ENCODE results near the gene TICAM2. TPM values are rescaled to one million over a fixed set of nuclear protein-coding genes. Genes with fewer than 3 reads are reported as not detected.

The TICAM2 gene
- total and polyA plus RNA-seq, 9 of the 15 experiments (the other 6 are each of a cell fraction or from before 2014, with no cell fraction given), result 0.15 to 1.8 (median 0.98) TPM

DNA sequence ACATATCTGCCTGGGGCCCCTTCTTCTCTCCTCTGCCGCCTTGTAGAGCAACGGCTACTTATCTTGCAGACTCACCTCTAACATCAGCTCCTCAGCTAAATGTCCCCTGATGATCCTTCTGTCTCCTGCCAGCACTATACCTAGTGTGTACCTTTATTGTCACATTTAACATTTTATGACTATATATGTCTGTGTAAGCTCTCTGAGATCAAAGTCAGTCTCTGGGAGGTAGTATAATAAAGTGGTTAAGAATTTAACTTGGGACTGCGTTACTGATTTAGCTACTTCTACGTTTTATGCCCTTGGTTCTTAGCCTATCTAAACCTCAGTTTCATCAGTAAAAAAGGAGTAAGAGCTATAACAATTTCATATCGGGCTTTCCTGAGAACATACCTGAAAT, 21.4 kb upstream of the TICAM2 start:
- POLR2A ChIA-PET, result interaction anchor here (0.7 to 2.1 kb wide), 6 partner anchors 10 to 52 kb away, joined by 3 to 12 read pairs (median 4); no protein-coding TSS in a partner anchor
- ATAC-seq, result peak; percentile 32
- peak overlapping the region; percentile 96 for H3K4me2 ChIP-seq (ENCODE audit: insufficient read depth, low read length)
- no peaks in the 10 kb centered on the region for H3K27me3 ChIP-seq (ENCODE audit: control insufficient read depth in 2 of 2, insufficient read depth in 2 of 2, low read length in 2 of 2)
- peaks cover 8% of the 10 kb centered on the region for H3K9me1 ChIP-seq (ENCODE audit: control insufficient read depth, insufficient read depth, low read length)
- peak overlapping the region; percentile 95 for H3K4me3 ChIP-seq
- in situ Hi-C loops (cut with MboI) (no loop called here), intact Hi-C loops (cut with micrococcal nuclease) (no loop called here)
- H3K4me1 ChIP-seq (replicated peaks in 1 of 2; ENCODE audit: control insufficient read depth in 2 of 2, insufficient read depth in 2 of 2, low read length in 2 of 2), result peaks cover 9 to 19% of the 10 kb centered on the region in 2 experiments; a peak in 4 of 5 replicates
- peak overlapping the region; percentile 8 to 97; a peak in 3 of 4 replicates for H3K9ac ChIP-seq (ENCODE audit: insufficient read depth in 1 of 2, low read depth in 2 of 2, low read length in 2 of 2)
- H3K27ac ChIP-seq (ENCODE audit: extremely low read depth, low read depth, low read length), result peak overlapping the region; percentile 96
- FAIRE-seq, result no peak
- H3K79me2 ChIP-seq (ENCODE audit: control insufficient read depth, insufficient read depth, low read length), result peaks cover 68% of the 10 kb centered on the region
- peak in 2 of 4 experiments; percentile 24 to 57 for DNase-seq (ENCODE audit: extremely low read depth in 1 of 4, low spot score in 3 of 4)
- H4K20me1 ChIP-seq (replicated peaks; ENCODE audit: control insufficient read depth, insufficient read depth, low read length), result peaks cover 16% of the 10 kb centered on the region
- BruUV-seq (replicated peaks), result no TSS peak
- 5% methylated on average over 5 of the region's 5 CpGs for WGBS (ENCODE audit: insufficient coverage, low coverage, missing lambda C conversion rate)
- CTCF ChIA-PET (ENCODE audit: low intra/inter-chr PET ratio), result no interaction called here
- H2AFZ ChIP-seq (ENCODE audit: low read depth, low read length), result no peak overlapping the region
- no peaks in the 10 kb centered on the region for H3K9me3 ChIP-seq (replicated peaks; ENCODE audit: control insufficient read depth, insufficient read depth, low read depth, low read length)
- TF ChIP-seq EWSR1 (IDR thresholded peaks at IDR 0.05; ENCODE audit: borderline replicate concordance, low read depth, partially characterized antibody) (no peak), SRSF3 (IDR thresholded peaks at IDR 0.05; ENCODE audit: insufficient read depth, low read length) (no peak), NFRKB (IDR thresholded peaks at IDR 0.05; ENCODE audit: low read depth) (no peak)
- TF ChIP-seq, protein P1, sequence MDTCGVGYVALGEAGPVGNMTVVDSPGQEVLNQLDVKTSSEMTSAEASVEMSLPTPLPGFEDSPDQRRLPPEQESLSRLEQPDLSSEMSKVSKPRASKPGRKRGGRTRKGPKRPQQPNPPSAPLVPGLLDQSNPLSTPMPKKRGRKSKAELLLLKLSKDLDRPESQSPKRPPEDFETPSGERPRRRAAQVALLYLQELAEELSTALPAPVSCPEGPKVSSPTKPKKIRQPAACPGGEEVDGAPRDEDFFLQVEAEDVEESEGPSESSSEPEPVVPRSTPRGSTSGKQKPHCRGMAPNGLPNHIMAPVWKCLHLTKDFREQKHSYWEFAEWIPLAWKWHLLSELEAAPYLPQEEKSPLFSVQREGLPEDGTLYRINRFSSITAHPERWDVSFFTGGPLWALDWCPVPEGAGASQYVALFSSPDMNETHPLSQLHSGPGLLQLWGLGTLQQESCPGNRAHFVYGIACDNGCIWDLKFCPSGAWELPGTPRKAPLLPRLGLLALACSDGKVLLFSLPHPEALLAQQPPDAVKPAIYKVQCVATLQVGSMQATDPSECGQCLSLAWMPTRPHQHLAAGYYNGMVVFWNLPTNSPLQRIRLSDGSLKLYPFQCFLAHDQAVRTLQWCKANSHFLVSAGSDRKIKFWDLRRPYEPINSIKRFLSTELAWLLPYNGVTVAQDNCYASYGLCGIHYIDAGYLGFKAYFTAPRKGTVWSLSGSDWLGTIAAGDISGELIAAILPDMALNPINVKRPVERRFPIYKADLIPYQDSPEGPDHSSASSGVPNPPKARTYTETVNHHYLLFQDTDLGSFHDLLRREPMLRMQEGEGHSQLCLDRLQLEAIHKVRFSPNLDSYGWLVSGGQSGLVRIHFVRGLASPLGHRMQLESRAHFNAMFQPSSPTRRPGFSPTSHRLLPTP (IDR thresholded peaks at IDR 0.05; ENCODE audit: borderline replicate concordance, extremely low read depth, insufficient read length), result no peak
- TF ChIP-seq, protein P2, sequence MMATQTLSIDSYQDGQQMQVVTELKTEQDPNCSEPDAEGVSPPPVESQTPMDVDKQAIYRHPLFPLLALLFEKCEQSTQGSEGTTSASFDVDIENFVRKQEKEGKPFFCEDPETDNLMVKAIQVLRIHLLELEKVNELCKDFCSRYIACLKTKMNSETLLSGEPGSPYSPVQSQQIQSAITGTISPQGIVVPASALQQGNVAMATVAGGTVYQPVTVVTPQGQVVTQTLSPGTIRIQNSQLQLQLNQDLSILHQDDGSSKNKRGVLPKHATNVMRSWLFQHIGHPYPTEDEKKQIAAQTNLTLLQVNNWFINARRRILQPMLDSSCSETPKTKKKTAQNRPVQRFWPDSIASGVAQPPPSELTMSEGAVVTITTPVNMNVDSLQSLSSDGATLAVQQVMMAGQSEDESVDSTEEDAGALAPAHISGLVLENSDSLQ (IDR thresholded peaks at IDR 0.05), result no peak
- TF ChIP-seq, protein P3, sequence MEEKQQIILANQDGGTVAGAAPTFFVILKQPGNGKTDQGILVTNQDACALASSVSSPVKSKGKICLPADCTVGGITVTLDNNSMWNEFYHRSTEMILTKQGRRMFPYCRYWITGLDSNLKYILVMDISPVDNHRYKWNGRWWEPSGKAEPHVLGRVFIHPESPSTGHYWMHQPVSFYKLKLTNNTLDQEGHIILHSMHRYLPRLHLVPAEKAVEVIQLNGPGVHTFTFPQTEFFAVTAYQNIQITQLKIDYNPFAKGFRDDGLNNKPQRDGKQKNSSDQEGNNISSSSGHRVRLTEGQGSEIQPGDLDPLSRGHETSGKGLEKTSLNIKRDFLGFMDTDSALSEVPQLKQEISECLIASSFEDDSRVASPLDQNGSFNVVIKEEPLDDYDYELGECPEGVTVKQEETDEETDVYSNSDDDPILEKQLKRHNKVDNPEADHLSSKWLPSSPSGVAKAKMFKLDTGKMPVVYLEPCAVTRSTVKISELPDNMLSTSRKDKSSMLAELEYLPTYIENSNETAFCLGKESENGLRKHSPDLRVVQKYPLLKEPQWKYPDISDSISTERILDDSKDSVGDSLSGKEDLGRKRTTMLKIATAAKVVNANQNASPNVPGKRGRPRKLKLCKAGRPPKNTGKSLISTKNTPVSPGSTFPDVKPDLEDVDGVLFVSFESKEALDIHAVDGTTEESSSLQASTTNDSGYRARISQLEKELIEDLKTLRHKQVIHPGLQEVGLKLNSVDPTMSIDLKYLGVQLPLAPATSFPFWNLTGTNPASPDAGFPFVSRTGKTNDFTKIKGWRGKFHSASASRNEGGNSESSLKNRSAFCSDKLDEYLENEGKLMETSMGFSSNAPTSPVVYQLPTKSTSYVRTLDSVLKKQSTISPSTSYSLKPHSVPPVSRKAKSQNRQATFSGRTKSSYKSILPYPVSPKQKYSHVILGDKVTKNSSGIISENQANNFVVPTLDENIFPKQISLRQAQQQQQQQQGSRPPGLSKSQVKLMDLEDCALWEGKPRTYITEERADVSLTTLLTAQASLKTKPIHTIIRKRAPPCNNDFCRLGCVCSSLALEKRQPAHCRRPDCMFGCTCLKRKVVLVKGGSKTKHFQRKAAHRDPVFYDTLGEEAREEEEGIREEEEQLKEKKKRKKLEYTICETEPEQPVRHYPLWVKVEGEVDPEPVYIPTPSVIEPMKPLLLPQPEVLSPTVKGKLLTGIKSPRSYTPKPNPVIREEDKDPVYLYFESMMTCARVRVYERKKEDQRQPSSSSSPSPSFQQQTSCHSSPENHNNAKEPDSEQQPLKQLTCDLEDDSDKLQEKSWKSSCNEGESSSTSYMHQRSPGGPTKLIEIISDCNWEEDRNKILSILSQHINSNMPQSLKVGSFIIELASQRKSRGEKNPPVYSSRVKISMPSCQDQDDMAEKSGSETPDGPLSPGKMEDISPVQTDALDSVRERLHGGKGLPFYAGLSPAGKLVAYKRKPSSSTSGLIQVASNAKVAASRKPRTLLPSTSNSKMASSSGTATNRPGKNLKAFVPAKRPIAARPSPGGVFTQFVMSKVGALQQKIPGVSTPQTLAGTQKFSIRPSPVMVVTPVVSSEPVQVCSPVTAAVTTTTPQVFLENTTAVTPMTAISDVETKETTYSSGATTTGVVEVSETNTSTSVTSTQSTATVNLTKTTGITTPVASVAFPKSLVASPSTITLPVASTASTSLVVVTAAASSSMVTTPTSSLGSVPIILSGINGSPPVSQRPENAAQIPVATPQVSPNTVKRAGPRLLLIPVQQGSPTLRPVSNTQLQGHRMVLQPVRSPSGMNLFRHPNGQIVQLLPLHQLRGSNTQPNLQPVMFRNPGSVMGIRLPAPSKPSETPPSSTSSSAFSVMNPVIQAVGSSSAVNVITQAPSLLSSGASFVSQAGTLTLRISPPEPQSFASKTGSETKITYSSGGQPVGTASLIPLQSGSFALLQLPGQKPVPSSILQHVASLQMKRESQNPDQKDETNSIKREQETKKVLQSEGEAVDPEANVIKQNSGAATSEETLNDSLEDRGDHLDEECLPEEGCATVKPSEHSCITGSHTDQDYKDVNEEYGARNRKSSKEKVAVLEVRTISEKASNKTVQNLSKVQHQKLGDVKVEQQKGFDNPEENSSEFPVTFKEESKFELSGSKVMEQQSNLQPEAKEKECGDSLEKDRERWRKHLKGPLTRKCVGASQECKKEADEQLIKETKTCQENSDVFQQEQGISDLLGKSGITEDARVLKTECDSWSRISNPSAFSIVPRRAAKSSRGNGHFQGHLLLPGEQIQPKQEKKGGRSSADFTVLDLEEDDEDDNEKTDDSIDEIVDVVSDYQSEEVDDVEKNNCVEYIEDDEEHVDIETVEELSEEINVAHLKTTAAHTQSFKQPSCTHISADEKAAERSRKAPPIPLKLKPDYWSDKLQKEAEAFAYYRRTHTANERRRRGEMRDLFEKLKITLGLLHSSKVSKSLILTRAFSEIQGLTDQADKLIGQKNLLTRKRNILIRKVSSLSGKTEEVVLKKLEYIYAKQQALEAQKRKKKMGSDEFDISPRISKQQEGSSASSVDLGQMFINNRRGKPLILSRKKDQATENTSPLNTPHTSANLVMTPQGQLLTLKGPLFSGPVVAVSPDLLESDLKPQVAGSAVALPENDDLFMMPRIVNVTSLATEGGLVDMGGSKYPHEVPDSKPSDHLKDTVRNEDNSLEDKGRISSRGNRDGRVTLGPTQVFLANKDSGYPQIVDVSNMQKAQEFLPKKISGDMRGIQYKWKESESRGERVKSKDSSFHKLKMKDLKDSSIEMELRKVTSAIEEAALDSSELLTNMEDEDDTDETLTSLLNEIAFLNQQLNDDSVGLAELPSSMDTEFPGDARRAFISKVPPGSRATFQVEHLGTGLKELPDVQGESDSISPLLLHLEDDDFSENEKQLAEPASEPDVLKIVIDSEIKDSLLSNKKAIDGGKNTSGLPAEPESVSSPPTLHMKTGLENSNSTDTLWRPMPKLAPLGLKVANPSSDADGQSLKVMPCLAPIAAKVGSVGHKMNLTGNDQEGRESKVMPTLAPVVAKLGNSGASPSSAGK (IDR thresholded peaks at IDR 0.05), result no peak
- H3K36me3 ChIP-seq (ENCODE audit: control insufficient read depth, insufficient read depth, low read length), result peaks cover 55% of the 10 kb centered on the region
